Measurements from ENCODE around the gene CYB5R4.

CYB5R4 gene

GRCh38 chr6:83859410-83860358 is at the start of gene CYB5R4:
TSS of gene CYB5R4 (plus strand) at chr6:83859689. CDS start at chr6:83859783, 94 bp downstream.
- peak; percentile 93 for DNase-seq

GRCh38 chr6:83812595-83812994 is 46.9 kb upstream of the CYB5R4 start:
- no peak for DNase-seq

- DNase-seq: no peak
These were observed 43.7 kb upstream of the CYB5R4 start for GRCh38 chr6:83815631-83816272.

- DNase-seq: no peak
These were observed 36.8 kb upstream of the CYB5R4 start for GRCh38 chr6:83822629-83823169.

GRCh38 chr6:83824388-83824801 is 35.1 kb upstream of the CYB5R4 start:
- no peak for DNase-seq

GRCh38 chr6:83824831-83825230 is 34.7 kb upstream of the CYB5R4 start:
- no peak for DNase-seq

- no peak for DNase-seq
These were observed 32.4 kb upstream of the CYB5R4 start for GRCh38 chr6:83827050-83827449.

GRCh38 chr6:83838727-83839126 is 20.8 kb upstream of the CYB5R4 start:
- DNase-seq: no peak

- DNase-seq: no peak
These were observed 15.3 kb upstream of the CYB5R4 start for GRCh38 chr6:83844170-83844569.

- no peak for DNase-seq
These were observed 13.2 kb upstream of the CYB5R4 start for GRCh38 chr6:83846291-83846690.

GRCh38 chr6:83847179-83847578 is 12.3 kb upstream of the CYB5R4 start:
- DNase-seq: no peak

- DNase-seq: no peak
These were observed 10.4 kb upstream of the CYB5R4 start for GRCh38 chr6:83849127-83849526.

GRCh38 chr6:83849610-83850009 is 9.9 kb upstream of the CYB5R4 start:
- DNase-seq: no peak

GRCh38 chr6:83852528-83853177 is 6.8 kb upstream of the CYB5R4 start:
- no peak for DNase-seq

- peak; percentile 10 for DNase-seq
These were observed 6.1 kb upstream of the CYB5R4 start, which contains the start of gene RIPPLY2 for GRCh38 chr6:83853178-83854000. TSS of gene RIPPLY2 (plus strand) at chr6:83853360. CDS start at chr6:83853417, 57 bp downstream.

GRCh38 chr6:83854001-83854501 is 5.4 kb upstream of the CYB5R4 start:
- DNase-seq: no peak

GRCh38 chr6:83854766-83855165 is 4.7 kb upstream of the CYB5R4 start:
- no peak for DNase-seq

- no peak for DNase-seq
These were observed 868 bp downstream of the CYB5R4 start for GRCh38 chr6:83860359-83860755.

- no peak for DNase-seq
These were observed 1.4 kb downstream of the CYB5R4 start for GRCh38 chr6:83860782-83861495.

GRCh38 chr6:83862776-83863471 is 3.4 kb downstream of the CYB5R4 start:
- DNase-seq: no peak

GRCh38 chr6:83867043-83867442 is 7.6 kb downstream of the CYB5R4 start:
- no peak for DNase-seq
